HepG2 (cell line): Measurements from ENCODE around the gene PDE4D. TPM values are rescaled to one million over a fixed set of nuclear protein-coding genes. Genes with fewer than 3 reads are reported as not detected.

Experiments used
- CERS6 ChIP-seq: sonication (generic); formaldehyde crosslinking; IDR thresholded peaks from 2 replicates; pipeline ENCODE4 v1.5.0; 2020; ENCODE audit warnings: missing genetic modification reagents
- ELF1 ChIP-seq: sonication (generic); formaldehyde crosslinking; IDR thresholded peaks from 2 replicates; pipeline ENCODE4 v1.4.0; 2020; ENCODE audit warnings: missing genetic modification reagents
- FOXP1 ChIP-seq, 2 experiments: fragments of 450-650 bp in 1 of 2; IDR thresholded peaks; 2 replicates each; pipeline ENCODE4 v1.6.1; 2017 to 2018; ENCODE audit warnings: antibody characterized with exemption in 1 of 2
- FOXP4 ChIP-seq: sonication (generic); formaldehyde crosslinking; IDR thresholded peaks from 2 replicates; pipeline ENCODE4 v1.4.0; 2020; ENCODE audit warnings: missing genetic modification reagents
- KLF15 ChIP-seq: sonication (generic); formaldehyde crosslinking; IDR thresholded peaks from 2 replicates; pipeline ENCODE4 v1.8.1; 2023; ENCODE audit warnings: borderline replicate concordance, mild to moderate bottlenecking, inconsistent platforms, missing genetic modification reagents, mixed read lengths
- POGZ ChIP-seq: sonication (generic); formaldehyde crosslinking; IDR thresholded peaks from 2 replicates; pipeline ENCODE4 v1.4.0; 2020; ENCODE audit warnings: mild to moderate bottlenecking, missing genetic modification reagents
- RARA ChIP-seq: IDR thresholded peaks from 2 replicates; pipeline ENCODE4 v1.6.1; 2016; ENCODE audit warnings: missing genetic modification reagents, missing compliant biosample characterization
- REPIN1 ChIP-seq: sonication (generic); formaldehyde crosslinking; IDR thresholded peaks from 2 replicates; pipeline ENCODE4 v1.8.0; 2022; ENCODE audit warnings: missing genetic modification reagents, low read depth, mild to moderate bottlenecking, borderline replicate concordance
- SAP130 ChIP-seq: IDR thresholded peaks from 2 replicates; pipeline ENCODE4 v1.6.1; 2016; ENCODE audit warnings: low read depth
- SP2 ChIP-seq: sonication (generic); formaldehyde crosslinking; IDR thresholded peaks from 2 replicates; pipeline ENCODE4 v1.5.1; 2020; ENCODE audit warnings: mild to moderate bottlenecking, missing genetic modification reagents
- SPEN ChIP-seq: sonication (generic); formaldehyde crosslinking; IDR thresholded peaks from 2 replicates; pipeline ENCODE4 v1.5.1; 2020; ENCODE audit warnings: low read depth, mild to moderate bottlenecking, missing genetic modification reagents
- ZNF597 ChIP-seq: sonication (generic); formaldehyde crosslinking; IDR thresholded peaks from 2 replicates; pipeline ENCODE4 v1.5.0; 2020; ENCODE audit warnings: missing genetic modification reagents
- ZNF713 ChIP-seq: sonication (generic); formaldehyde crosslinking; IDR thresholded peaks from 2 replicates; pipeline ENCODE4 v1.4.0; 2020; ENCODE audit warnings: mild to moderate bottlenecking, missing genetic modification reagents
- ZNF850 ChIP-seq: sonication (generic); formaldehyde crosslinking; conservative IDR thresholded peaks from 2 replicates; pipeline ENCODE4 v1.9.0; 2021; ENCODE audit warnings: mild to moderate bottlenecking, missing genetic modification reagents
- ZZZ3 ChIP-seq: sonication (generic); formaldehyde crosslinking; IDR thresholded peaks from 2 replicates; pipeline ENCODE4 v1.4.0; 2020; ENCODE audit warnings: missing genetic modification reagents, mild to moderate bottlenecking, borderline replicate concordance
- polyA plus RNA-seq, 8 experiments: library from polyadenylated mRNA; depleted of rRNA in 3 of 8; stranded (reverse) in 7 of 8; unstranded in 1 of 8; fragments of >200 nt; fragmentation: Illumina TruSeq in 4 of 8; extraction: Trizol in 4 of 8; gene quantifications; 2 replicates each; pipeline versions ENCODE4 v1.2.1 to v1.2.3, GENCODE V29; 2011 to 2016; ENCODE audit warnings: low read depth in 4 of 8, missing spikeins in 1 of 8, mixed read lengths in 1 of 8; ENCODE audit not compliant: insufficient read depth in 1 of 8
- total RNA-seq, 5 experiments: library from RNA; depleted of rRNA; stranded (reverse); fragments of >200 nt; fragmentation: Illumina TruSeq; extraction: Trizol; gene quantifications; 2 replicates each; pipeline ENCODE4 v1.2.3, GENCODE V29; 2016; ENCODE audit warnings: low read depth in 1 of 5
- TF ChIP-seq, protein P1 (sequence below): sonication (generic); formaldehyde crosslinking; IDR thresholded peaks from 2 replicates; pipeline ENCODE4 v1.4.0; 2020; ENCODE audit warnings: mild to moderate bottlenecking, low read depth, missing genetic modification reagents
- TF ChIP-seq, protein P2 (sequence below): sonication (generic); formaldehyde crosslinking; IDR thresholded peaks from 2 replicates; pipeline ENCODE4 v1.8.0; 2022; ENCODE audit warnings: missing genetic modification reagents, mild to moderate bottlenecking, borderline replicate concordance
- TF ChIP-seq, protein P3 (sequence below): conservative IDR thresholded peaks from 2 replicates; pipeline ENCODE4 v1.6.1; 2018; ENCODE audit warnings: missing genetic modification reagents
- TF ChIP-seq, protein P4 (sequence below): sonication (generic); formaldehyde crosslinking; IDR thresholded peaks from 2 replicates; pipeline ENCODE4 v1.8.0; 2023; ENCODE audit warnings: mild to moderate bottlenecking, missing genetic modification reagents

Gene PDE4D
- total and polyA plus RNA-seq, 2 of the 13 experiments (the other 11 are each of a cell fraction or from before 2014, with no cell fraction given) = 7.0 to 12.2 TPM

DNA sequence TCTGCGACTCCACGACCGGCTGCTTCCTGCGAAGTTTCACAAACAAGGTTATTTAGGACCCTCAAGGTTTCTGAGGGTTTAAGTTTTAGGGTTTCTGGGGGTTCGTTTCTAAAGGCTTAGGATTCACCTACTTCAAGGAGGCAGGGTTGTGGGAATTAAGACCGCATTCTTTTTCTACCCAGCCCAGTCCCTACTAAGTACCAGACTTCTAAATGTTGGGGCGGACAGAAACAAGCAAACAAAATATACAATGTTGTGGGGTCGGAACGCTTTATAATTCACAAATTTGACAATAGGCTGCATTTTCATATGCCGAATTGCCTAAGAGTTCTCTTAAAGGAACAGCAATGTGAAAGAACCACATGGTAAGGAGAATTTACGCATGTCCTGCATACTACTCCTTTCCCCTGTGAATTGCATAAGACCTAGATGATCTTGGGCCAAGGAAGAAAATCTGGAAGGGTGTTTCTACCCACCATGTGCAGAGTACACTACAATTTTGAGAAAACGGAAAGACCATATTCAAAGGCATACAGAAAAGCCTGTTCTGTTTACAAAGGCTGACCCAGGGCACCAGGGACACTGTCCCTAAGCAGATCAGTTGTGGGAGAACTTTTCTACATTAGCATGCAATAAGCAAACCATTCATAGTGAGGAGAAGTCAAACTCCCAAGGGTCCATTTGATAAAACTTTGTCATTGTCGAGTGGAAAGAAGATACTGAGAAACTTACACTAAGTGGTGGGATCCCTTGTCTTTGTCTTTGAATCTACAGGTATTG, 853.3 kb downstream of the PDE4D start (continued):
- TF ChIP-seq FOXP4 (CRISPR knock-in tag) = peak; percentile 48; the same call in 1 of the 2 replicates
- TF ChIP-seq, protein P1, sequence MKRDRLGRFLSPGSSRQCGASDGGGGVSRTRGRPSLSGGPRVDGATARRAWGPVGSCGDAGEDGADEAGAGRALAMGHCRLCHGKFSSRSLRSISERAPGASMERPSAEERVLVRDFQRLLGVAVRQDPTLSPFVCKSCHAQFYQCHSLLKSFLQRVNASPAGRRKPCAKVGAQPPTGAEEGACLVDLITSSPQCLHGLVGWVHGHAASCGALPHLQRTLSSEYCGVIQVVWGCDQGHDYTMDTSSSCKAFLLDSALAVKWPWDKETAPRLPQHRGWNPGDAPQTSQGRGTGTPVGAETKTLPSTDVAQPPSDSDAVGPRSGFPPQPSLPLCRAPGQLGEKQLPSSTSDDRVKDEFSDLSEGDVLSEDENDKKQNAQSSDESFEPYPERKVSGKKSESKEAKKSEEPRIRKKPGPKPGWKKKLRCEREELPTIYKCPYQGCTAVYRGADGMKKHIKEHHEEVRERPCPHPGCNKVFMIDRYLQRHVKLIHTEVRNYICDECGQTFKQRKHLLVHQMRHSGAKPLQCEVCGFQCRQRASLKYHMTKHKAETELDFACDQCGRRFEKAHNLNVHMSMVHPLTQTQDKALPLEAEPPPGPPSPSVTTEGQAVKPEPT (CRISPR knock-in tag) = no peak
- no peak for TF ChIP-seq ZNF850 (CRISPR knock-in tag)
- TF ChIP-seq SAP130 = peak; percentile 70; the same call in 1 of the 2 replicates
- no peak for TF ChIP-seq CERS6 (CRISPR knock-in tag)
- no peak for TF ChIP-seq SP2
- TF ChIP-seq POGZ (CRISPR knock-in tag) = no peak
- TF ChIP-seq, protein P2, sequence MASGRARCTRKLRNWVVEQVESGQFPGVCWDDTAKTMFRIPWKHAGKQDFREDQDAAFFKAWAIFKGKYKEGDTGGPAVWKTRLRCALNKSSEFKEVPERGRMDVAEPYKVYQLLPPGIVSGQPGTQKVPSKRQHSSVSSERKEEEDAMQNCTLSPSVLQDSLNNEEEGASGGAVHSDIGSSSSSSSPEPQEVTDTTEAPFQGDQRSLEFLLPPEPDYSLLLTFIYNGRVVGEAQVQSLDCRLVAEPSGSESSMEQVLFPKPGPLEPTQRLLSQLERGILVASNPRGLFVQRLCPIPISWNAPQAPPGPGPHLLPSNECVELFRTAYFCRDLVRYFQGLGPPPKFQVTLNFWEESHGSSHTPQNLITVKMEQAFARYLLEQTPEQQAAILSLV (CRISPR knock-in tag) = no peak
- TF ChIP-seq KLF15 = no peak
- TF ChIP-seq, protein P3, sequence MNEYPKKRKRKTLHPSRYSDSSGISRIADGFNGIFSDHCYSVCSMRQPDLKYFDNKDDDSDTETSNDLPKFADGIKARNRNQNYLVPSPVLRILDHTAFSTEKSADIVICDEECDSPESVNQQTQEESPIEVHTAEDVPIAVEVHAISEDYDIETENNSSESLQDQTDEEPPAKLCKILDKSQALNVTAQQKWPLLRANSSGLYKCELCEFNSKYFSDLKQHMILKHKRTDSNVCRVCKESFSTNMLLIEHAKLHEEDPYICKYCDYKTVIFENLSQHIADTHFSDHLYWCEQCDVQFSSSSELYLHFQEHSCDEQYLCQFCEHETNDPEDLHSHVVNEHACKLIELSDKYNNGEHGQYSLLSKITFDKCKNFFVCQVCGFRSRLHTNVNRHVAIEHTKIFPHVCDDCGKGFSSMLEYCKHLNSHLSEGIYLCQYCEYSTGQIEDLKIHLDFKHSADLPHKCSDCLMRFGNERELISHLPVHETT (CRISPR knock-in tag) = no peak
- TF ChIP-seq ZZZ3 (CRISPR knock-in tag) = no peak
- TF ChIP-seq, protein P4, sequence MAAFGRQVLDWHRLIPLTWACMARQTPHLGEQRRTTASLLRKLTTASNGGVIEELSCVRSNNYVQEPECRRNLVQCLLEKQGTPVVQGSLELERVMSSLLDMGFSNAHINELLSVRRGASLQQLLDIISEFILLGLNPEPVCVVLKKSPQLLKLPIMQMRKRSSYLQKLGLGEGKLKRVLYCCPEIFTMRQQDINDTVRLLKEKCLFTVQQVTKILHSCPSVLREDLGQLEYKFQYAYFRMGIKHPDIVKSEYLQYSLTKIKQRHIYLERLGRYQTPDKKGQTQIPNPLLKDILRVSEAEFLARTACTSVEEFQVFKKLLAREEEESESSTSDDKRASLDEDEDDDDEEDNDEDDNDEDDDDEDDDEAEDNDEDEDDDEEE (CRISPR knock-in tag) = no peak
- TF ChIP-seq ZNF713 = no peak
- TF ChIP-seq SPEN = no peak
- no peak for TF ChIP-seq ELF1 (CRISPR knock-in tag)
- no peak for TF ChIP-seq REPIN1 (CRISPR knock-in tag)
- TF ChIP-seq ZNF597 (CRISPR knock-in tag) = no peak
- TF ChIP-seq RARA (CRISPR knock-in tag) = no peak
- no peak for TF ChIP-seq FOXP1 (IDR thresholded peaks at IDR 0.05)
- peak; percentile 43; the same call in 1 of the 2 replicates for TF ChIP-seq FOXP1 (CRISPR knock-in tag; IDR thresholded peaks at IDR 0.05)
